HepG2 (cell line): ENCODE data around the gene COMMD8. TPM values are rescaled to one million over a fixed set of nuclear protein-coding genes. Genes with fewer than 3 reads are reported as not detected.

Source experiments
- ATAC-seq: fragments of 200-7000 bp; cut with Tn5 transposase; 3 replicates; pipeline ENCODE4 v1.9.1; 2020; ENCODE audit warnings: mild to moderate bottlenecking, moderate library complexity
- BruUV-seq: library from RNA; stranded (reverse); fragments of 400-500 nt; replicated peaks from 2 replicates; lab custom pipeline; 2021; lab: Mats Ljungman, UMichigan
- CTCF ChIA-PET: fragments of 300-600 bp; formaldehyde crosslinking; extraction: SDS; loops from one replicate; lab custom pipeline; 2021; ENCODE audit warnings: low total read pairs, inconsistent platforms, low intra/inter-chr PET ratio; lab: Yijun Ruan, JAX
- POLR2A ChIA-PET: fragments of 350-600 bp; sonication (Branson Sonifier 250); formaldehyde crosslinking; loops from one replicate; lab custom pipeline; 2020; ENCODE audit warnings: antibody characterized with exemption, inconsistent platforms; lab: Yijun Ruan, JAX
- DNase-seq: peaks from one replicate; pipeline ENCODE4 v3.0.0-alpha.2; 2015; ENCODE audit warnings: low spot score
- FAIRE-seq: peaks from 3 replicates; lab custom pipeline; 2011; peaks lifted over from hg19 to GRCh38; lab: Jason Lieb, UNC
- H2AFZ ChIP-seq: one replicate; pipeline ENCODE4 v1.6.1; 2011; ENCODE audit warnings: low read length, inconsistent platforms
- H3K27ac ChIP-seq: fragments of 300-600 bp; 3 replicates; pipeline ENCODE4 v1.8.0; 2011; ENCODE audit warnings: mixed run types, mild to moderate bottlenecking, mixed read lengths, low read length, inconsistent platforms; ENCODE audit not compliant: insufficient read depth; ENCODE audit errors: extremely low read length
- H3K27me3 ChIP-seq, 2 experiments: fragments of 200-600 bp in 1 of 2; 2 replicates in 1 of 2; 3 replicates in 1 of 2; pipeline versions ENCODE4 v1.6.0 to v1.8.0; 2011; ENCODE audit warnings: low read length in 2 of 2, mild to moderate bottlenecking in 2 of 2, moderate library complexity in 2 of 2, inconsistent platforms in 1 of 2; ENCODE audit not compliant: insufficient read depth in 2 of 2, control insufficient read depth in 1 of 2
- H3K36me3 ChIP-seq, 2 experiments: fragments of 200-600 bp in 1 of 2; replicated peaks in 1 of 2; 2 replicates in 1 of 2; 3 replicates in 1 of 2; pipeline versions ENCODE4 v1.5.1 to v1.8.0; 2011; ENCODE audit warnings: low read length in 2 of 2, inconsistent platforms in 1 of 2; ENCODE audit not compliant: insufficient read depth in 2 of 2, control insufficient read depth in 1 of 2
- H3K4me1 ChIP-seq: 2 replicates; pipeline ENCODE4 v1.5.1; 2012; ENCODE audit warnings: low read length, inconsistent platforms; ENCODE audit not compliant: insufficient read depth
- H3K4me2 ChIP-seq: 2 replicates; pipeline ENCODE4 v1.6.0; 2011; ENCODE audit warnings: low read depth, low read length, inconsistent platforms
- H3K4me3 ChIP-seq, 3 experiments: fragments of 200-600 bp in 1 of 3; sonication (generic), shearing (Covaris generic) in 1 of 3; replicated peaks in 1 of 3; 2 replicates each; pipeline ENCODE4 v1.5.1; 2011 to 2016; ENCODE audit warnings: low read length in 3 of 3, inconsistent platforms in 2 of 3, low read depth in 2 of 3, mild to moderate bottlenecking in 2 of 3, control low read depth in 1 of 3, mixed read lengths in 1 of 3; ENCODE audit not compliant: insufficient read depth in 1 of 3
- H3K79me2 ChIP-seq: one replicate; pipeline ENCODE4 v1.6.1; 2011; ENCODE audit warnings: low read length, inconsistent platforms; ENCODE audit not compliant: insufficient read depth
- H3K9ac ChIP-seq: 2 replicates; pipeline ENCODE4 v1.6.0; 2011; ENCODE audit warnings: mild to moderate bottlenecking, low read depth, low read length, inconsistent platforms; ENCODE audit not compliant: insufficient read depth
- H3K9me3 ChIP-seq: 2 replicates; pipeline ENCODE4 v1.5.1; 2012; ENCODE audit warnings: mild to moderate bottlenecking, low read length
- H4K20me1 ChIP-seq: 2 replicates; pipeline ENCODE4 v1.6.0; 2011; ENCODE audit warnings: inconsistent platforms, mild to moderate bottlenecking, low read length, moderate library complexity; ENCODE audit not compliant: insufficient read depth
- AKAP8 ChIP-seq: sonication (generic); formaldehyde crosslinking; IDR thresholded peaks from 2 replicates; pipeline ENCODE4 v1.5.1; 2020; ENCODE audit warnings: mild to moderate bottlenecking, missing genetic modification reagents
- GRHL1 ChIP-seq: sonication (generic); formaldehyde crosslinking; conservative IDR thresholded peaks from 2 replicates; pipeline ENCODE4 v1.8.0; 2022; ENCODE audit warnings: missing genetic modification reagents
- KDM5B ChIP-seq: sonication (generic); formaldehyde crosslinking; IDR thresholded peaks from 2 replicates; pipeline ENCODE4 v1.4.0; 2020; ENCODE audit warnings: missing genetic modification reagents, mild to moderate bottlenecking, borderline replicate concordance
- KLF13 ChIP-seq: sonication (generic); formaldehyde crosslinking; IDR thresholded peaks from 2 replicates; pipeline ENCODE4 v1.4.0; 2020; ENCODE audit warnings: mild to moderate bottlenecking, missing genetic modification reagents
- NFAT5 ChIP-seq: sonication (generic); formaldehyde crosslinking; IDR thresholded peaks from 2 replicates; pipeline ENCODE4 v1.4.0; 2020; ENCODE audit warnings: missing genetic modification reagents
- NKX3-1 ChIP-seq: sonication (generic); formaldehyde crosslinking; IDR thresholded peaks from 2 replicates; pipeline ENCODE4 v1.5.0; 2020; ENCODE audit warnings: missing genetic modification reagents
- POLR2AphosphoS5 ChIP-seq: IDR thresholded peaks from 2 replicates; pipeline ENCODE4 v1.6.1; 2012; ENCODE audit warnings: low read depth, low read length
- RFX3 ChIP-seq: IDR thresholded peaks from 2 replicates; pipeline ENCODE4 v1.6.1; 2016; ENCODE audit warnings: missing biosample characterization, missing genetic modification reagents
- TIGD3 ChIP-seq: sonication (generic); formaldehyde crosslinking; IDR thresholded peaks from 2 replicates; pipeline ENCODE4 v1.5.1; 2020; ENCODE audit warnings: mild to moderate bottlenecking, missing genetic modification reagents, borderline replicate concordance
- ZBTB14 ChIP-seq: sonication (generic); formaldehyde crosslinking; IDR thresholded peaks from 2 replicates; pipeline ENCODE4 v1.4.0; 2020; ENCODE audit warnings: missing genetic modification reagents
- ZFP82 ChIP-seq: sonication (generic); formaldehyde crosslinking; IDR thresholded peaks from 2 replicates; pipeline ENCODE4 v1.5.1; 2020; ENCODE audit warnings: mild to moderate bottlenecking, missing genetic modification reagents, borderline replicate concordance
- ZFYVE20 ChIP-seq: sonication (generic); formaldehyde crosslinking; IDR thresholded peaks from 2 replicates; pipeline ENCODE4 v1.8.0; 2023; ENCODE audit warnings: low read depth, mild to moderate bottlenecking, moderate library complexity, missing genetic modification reagents, borderline replicate concordance
- ZNF160 ChIP-seq: sonication (generic); formaldehyde crosslinking; IDR thresholded peaks from 2 replicates; pipeline ENCODE4 v1.8.0; 2022; ENCODE audit warnings: mild to moderate bottlenecking, inconsistent platforms, missing genetic modification reagents
- ZNF451 ChIP-seq: sonication (generic); formaldehyde crosslinking; IDR thresholded peaks from 2 replicates; pipeline ENCODE4 v1.5.0; 2020; ENCODE audit warnings: mild to moderate bottlenecking, missing genetic modification reagents
- ZNF761 ChIP-seq: sonication (generic); formaldehyde crosslinking; conservative IDR thresholded peaks from 2 replicates; pipeline ENCODE4 v1.4.0; 2020; ENCODE audit warnings: mild to moderate bottlenecking, missing genetic modification reagents
- WGBS: methylation state at CpG from one replicate; pipeline ENCODE4 v1.1.6; 2017; ENCODE audit warnings: low lambda C conversion rate; 5-methylcytosine and 5-hydroxymethylcytosine counted together
- in situ Hi-C: cut with HindIII; loops from 2 replicates; pipeline ENCODE4 v1.10.0; 2017; ENCODE audit warnings: low pct_unique_long_range_greater_than_20kb; ENCODE audit not compliant: extremely low pct_ligation_motif_present
- intact Hi-C: fragments of 100-400 bp; cut with micrococcal nuclease; formaldehyde crosslinking; loops from one replicate; pipeline ENCODE4 v1.10.0; 2022; ENCODE audit not compliant: unreplicated experiment
- polyA plus RNA-seq, 8 experiments: library from polyadenylated mRNA; depleted of rRNA in 3 of 8; stranded (reverse) in 7 of 8; unstranded in 1 of 8; fragments of >200 nt; fragmentation: Illumina TruSeq in 4 of 8; extraction: Trizol in 4 of 8; gene quantifications; 2 replicates each; pipeline versions ENCODE4 v1.2.1 to v1.2.3, GENCODE V29; 2011 to 2016; ENCODE audit warnings: low read depth in 4 of 8, missing spikeins in 1 of 8, mixed read lengths in 1 of 8; ENCODE audit not compliant: insufficient read depth in 1 of 8
- total RNA-seq, 5 experiments: library from RNA; depleted of rRNA; stranded (reverse); fragments of >200 nt; fragmentation: Illumina TruSeq; extraction: Trizol; gene quantifications; 2 replicates each; pipeline ENCODE4 v1.2.3, GENCODE V29; 2016; ENCODE audit warnings: low read depth in 1 of 5

COMMD8 gene
- total and polyA plus RNA-seq, 2 of the 13 experiments (the other 11 are each of a cell fraction or from before 2014, with no cell fraction given), result 7.1 to 20.3 TPM

- Histone ChIP-seq H3K4me2 (no peak overlapping the region), H3K9ac (no peak overlapping the region), H4K20me1 (no peaks in the 10 kb centered on the region), H3K9me3 (no peaks in the 10 kb centered on the region), H3K4me1 (peaks cover 26% of the 10 kb centered on the region), H3K4me3 (no peak overlapping the region), H3K36me3 (no peaks in the 10 kb centered on the region), H3K27ac (no peak overlapping the region), H2AFZ (no peak overlapping the region), H3K27me3 (no peaks in the 10 kb centered on the region), H3K79me2 (no peaks in the 10 kb centered on the region)
- ChIA-PET POLR2A (no interaction called here), CTCF (no interaction called here)
- ATAC-seq, result no peak
- DNase-seq, result no peak
- intact Hi-C loops (no loop called here), in situ Hi-C loops (no loop called here)
- BruUV-seq, result no TSS peak
- TF ChIP-seq TIGD3 (no peak), ZNF451 (CRISPR knock-in tag) (no peak), ZFP82 (CRISPR knock-in tag) (no peak), NKX3-1 (CRISPR knock-in tag) (no peak), RFX3 (CRISPR knock-in tag) (no peak), AKAP8 (no peak), KLF13 (no peak), ZBTB14 (CRISPR knock-in tag) (no peak), ZNF160 (CRISPR knock-in tag) (no peak), POLR2AphosphoS5 (no peak), KDM5B (no peak), ZFYVE20 (CRISPR knock-in tag) (no peak), ZNF761 (CRISPR knock-in tag) (no peak), GRHL1 (no peak), NFAT5 (CRISPR knock-in tag) (no peak)
- no peak for FAIRE-seq
- WGBS, result 37% methylated on average over 3 of the region's 3 CpGs
Observed at GRCh38 chr4:47469951-47470350, 6.4 kb upstream of the COMMD8 start.
